ENCODE measurements around the gene KIRREL1. TPM values are rescaled to one million over a fixed set of nuclear protein-coding genes. Genes with fewer than 3 reads are reported as not detected.

KIRREL1 gene
- total and polyA plus RNA-seq, 2 of the 8 experiments (the other 6 are each of a cell fraction or from before 2014, with no cell fraction given): 14.2 to 39.0 TPM

DNA sequence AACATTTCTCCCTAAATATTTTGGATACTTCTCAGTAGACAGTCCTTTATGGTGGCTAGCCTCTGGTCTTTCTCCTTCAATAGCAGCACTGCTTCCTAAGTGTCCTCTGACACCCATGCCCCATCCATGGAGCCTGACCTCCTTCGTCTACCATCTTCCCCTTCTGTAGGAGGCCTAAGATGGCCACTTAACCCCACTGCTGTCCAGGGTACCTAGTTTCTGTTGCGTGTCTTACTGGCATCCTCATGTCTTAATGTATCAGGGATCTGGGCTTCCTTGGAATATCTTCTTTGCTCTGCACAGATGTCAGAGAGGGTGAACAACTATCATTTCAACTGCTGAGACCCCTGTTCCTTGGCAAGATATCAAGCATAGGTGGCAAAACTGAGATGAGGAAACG is 5.4 kb upstream of the KIRREL1 start (continued):
- TF ChIP-seq, protein P1, sequence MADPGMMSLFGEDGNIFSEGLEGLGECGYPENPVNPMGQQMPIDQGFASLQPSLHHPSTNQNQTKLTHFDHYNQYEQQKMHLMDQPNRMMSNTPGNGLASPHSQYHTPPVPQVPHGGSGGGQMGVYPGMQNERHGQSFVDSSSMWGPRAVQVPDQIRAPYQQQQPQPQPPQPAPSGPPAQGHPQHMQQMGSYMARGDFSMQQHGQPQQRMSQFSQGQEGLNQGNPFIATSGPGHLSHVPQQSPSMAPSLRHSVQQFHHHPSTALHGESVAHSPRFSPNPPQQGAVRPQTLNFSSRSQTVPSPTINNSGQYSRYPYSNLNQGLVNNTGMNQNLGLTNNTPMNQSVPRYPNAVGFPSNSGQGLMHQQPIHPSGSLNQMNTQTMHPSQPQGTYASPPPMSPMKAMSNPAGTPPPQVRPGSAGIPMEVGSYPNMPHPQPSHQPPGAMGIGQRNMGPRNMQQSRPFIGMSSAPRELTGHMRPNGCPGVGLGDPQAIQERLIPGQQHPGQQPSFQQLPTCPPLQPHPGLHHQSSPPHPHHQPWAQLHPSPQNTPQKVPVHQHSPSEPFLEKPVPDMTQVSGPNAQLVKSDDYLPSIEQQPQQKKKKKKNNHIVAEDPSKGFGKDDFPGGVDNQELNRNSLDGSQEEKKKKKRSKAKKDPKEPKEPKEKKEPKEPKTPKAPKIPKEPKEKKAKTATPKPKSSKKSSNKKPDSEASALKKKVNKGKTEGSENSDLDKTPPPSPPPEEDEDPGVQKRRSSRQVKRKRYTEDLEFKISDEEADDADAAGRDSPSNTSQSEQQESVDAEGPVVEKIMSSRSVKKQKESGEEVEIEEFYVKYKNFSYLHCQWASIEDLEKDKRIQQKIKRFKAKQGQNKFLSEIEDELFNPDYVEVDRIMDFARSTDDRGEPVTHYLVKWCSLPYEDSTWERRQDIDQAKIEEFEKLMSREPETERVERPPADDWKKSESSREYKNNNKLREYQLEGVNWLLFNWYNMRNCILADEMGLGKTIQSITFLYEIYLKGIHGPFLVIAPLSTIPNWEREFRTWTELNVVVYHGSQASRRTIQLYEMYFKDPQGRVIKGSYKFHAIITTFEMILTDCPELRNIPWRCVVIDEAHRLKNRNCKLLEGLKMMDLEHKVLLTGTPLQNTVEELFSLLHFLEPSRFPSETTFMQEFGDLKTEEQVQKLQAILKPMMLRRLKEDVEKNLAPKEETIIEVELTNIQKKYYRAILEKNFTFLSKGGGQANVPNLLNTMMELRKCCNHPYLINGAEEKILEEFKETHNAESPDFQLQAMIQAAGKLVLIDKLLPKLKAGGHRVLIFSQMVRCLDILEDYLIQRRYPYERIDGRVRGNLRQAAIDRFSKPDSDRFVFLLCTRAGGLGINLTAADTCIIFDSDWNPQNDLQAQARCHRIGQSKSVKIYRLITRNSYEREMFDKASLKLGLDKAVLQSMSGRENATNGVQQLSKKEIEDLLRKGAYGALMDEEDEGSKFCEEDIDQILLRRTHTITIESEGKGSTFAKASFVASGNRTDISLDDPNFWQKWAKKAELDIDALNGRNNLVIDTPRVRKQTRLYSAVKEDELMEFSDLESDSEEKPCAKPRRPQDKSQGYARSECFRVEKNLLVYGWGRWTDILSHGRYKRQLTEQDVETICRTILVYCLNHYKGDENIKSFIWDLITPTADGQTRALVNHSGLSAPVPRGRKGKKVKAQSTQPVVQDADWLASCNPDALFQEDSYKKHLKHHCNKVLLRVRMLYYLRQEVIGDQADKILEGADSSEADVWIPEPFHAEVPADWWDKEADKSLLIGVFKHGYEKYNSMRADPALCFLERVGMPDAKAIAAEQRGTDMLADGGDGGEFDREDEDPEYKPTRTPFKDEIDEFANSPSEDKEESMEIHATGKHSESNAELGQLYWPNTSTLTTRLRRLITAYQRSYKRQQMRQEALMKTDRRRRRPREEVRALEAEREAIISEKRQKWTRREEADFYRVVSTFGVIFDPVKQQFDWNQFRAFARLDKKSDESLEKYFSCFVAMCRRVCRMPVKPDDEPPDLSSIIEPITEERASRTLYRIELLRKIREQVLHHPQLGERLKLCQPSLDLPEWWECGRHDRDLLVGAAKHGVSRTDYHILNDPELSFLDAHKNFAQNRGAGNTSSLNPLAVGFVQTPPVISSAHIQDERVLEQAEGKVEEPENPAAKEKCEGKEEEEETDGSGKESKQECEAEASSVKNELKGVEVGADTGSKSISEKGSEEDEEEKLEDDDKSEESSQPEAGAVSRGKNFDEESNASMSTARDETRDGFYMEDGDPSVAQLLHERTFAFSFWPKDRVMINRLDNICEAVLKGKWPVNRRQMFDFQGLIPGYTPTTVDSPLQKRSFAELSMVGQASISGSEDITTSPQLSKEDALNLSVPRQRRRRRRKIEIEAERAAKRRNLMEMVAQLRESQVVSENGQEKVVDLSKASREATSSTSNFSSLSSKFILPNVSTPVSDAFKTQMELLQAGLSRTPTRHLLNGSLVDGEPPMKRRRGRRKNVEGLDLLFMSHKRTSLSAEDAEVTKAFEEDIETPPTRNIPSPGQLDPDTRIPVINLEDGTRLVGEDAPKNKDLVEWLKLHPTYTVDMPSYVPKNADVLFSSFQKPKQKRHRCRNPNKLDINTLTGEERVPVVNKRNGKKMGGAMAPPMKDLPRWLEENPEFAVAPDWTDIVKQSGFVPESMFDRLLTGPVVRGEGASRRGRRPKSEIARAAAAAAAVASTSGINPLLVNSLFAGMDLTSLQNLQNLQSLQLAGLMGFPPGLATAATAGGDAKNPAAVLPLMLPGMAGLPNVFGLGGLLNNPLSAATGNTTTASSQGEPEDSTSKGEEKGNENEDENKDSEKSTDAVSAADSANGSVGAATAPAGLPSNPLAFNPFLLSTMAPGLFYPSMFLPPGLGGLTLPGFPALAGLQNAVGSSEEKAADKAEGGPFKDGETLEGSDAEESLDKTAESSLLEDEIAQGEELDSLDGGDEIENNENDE (IDR thresholded peaks at IDR 0.05; ENCODE audit: insufficient replicate concordance, low read length): no peak
